HCT116 (cell line): ENCODE measurements around the gene GCNT1. TPM values are rescaled to one million over a fixed set of nuclear protein-coding genes. Genes with fewer than 3 reads are reported as not detected.

Experiments used
- ATAC-seq: fragments of 200-7000 bp; cut with Tn5 transposase; 2 replicates; pipeline ENCODE4 v1.9.1; 2020; ENCODE audit warnings: mild to moderate bottlenecking, moderate library complexity
- BruUV-seq: library from RNA; stranded (reverse); fragments of 400-500 nt; replicated peaks from 2 replicates; lab custom pipeline; 2021; lab: Mats Ljungman, UMichigan
- CTCF ChIA-PET: fragments of 300-600 bp; sonication (Branson Sonifier 250); formaldehyde crosslinking; loops from one replicate; lab custom pipeline; 2021; ENCODE audit warnings: antibody characterized with exemption; lab: Charles Lee
- POLR2A ChIA-PET: fragments of 300-600, 350-600 bp; sonication (Branson Sonifier 250); formaldehyde crosslinking; loops from one replicate; lab custom pipeline; 2021; ENCODE audit warnings: antibody characterized with exemption; lab: Charles Lee
- RAD21 ChIA-PET, 2 experiments: fragments of 300-600 bp; sonication (Branson Sonifier 250); formaldehyde crosslinking; loops; one replicate each; lab custom pipeline; 2023; ENCODE audit warnings: low total read pairs in 2 of 2; ENCODE audit not compliant: uncharacterized antibody in 2 of 2, unreplicated experiment in 2 of 2, low non-redundant PET in 1 of 2; lab: Charles Lee
- DNase-seq: peaks from one replicate; pipeline ENCODE4 v3.0.0-alpha.2; 2010; ENCODE audit warnings: low read depth, low spot score
- H2AFZ ChIP-seq: fragments of 200-600 bp; shearing (Covaris generic), sonication (generic); 2 replicates; pipeline ENCODE4 v1.6.1; 2017; ENCODE audit warnings: low read depth, mixed run types, mixed read lengths, antibody characterized with exemption, low read length; ENCODE audit not compliant: poor library complexity, severe bottlenecking
- H3K27ac ChIP-seq: 2 replicates; pipeline ENCODE4 v1.5.1; 2012; ENCODE audit warnings: low read depth, low read length
- H3K27me3 ChIP-seq: fragments of 200-600 bp; sonication (generic); 2 replicates; pipeline ENCODE4 v1.6.1; 2016; ENCODE audit warnings: mixed run types, low read length, mixed read lengths; ENCODE audit not compliant: insufficient read depth
- H3K36me3 ChIP-seq, 2 experiments: fragments of 200-500 bp in 1 of 2; fragments of 200-600 bp in 1 of 2; sonication (Bioruptor generic) in 1 of 2; sonication (generic) in 1 of 2; 2 replicates each; pipeline versions ENCODE4 v1.5.1 to v1.6.1; 2014 to 2016; ENCODE audit warnings: low read length in 2 of 2, inconsistent platforms in 1 of 2, mixed read lengths in 1 of 2, mixed run types in 1 of 2; ENCODE audit not compliant: insufficient read depth in 2 of 2, control insufficient read depth in 1 of 2
- H3K4me1 ChIP-seq, 2 experiments: fragments of 200-600 bp in 1 of 2; sonication (generic) in 1 of 2; 2 replicates each; pipeline versions ENCODE4 v1.5.1 to v1.6.1; 2012 to 2017; ENCODE audit warnings: low read length in 2 of 2, inconsistent platforms in 1 of 2, mild to moderate bottlenecking in 1 of 2, mixed read lengths in 1 of 2, mixed run types in 1 of 2, moderate library complexity in 1 of 2; ENCODE audit not compliant: insufficient read depth in 2 of 2, control insufficient read depth in 1 of 2
- H3K4me2 ChIP-seq: fragments of 200-600 bp; sonication (generic); 2 replicates; pipeline ENCODE4 v1.6.1; 2017; ENCODE audit warnings: mixed run types, low read length, mixed read lengths
- H3K4me3 ChIP-seq, 2 experiments: fragments of 200-600 bp in 1 of 2; sonication (generic) in 1 of 2; replicated peaks in 1 of 2; 2 replicates each; pipeline ENCODE4 v1.5.1; 2011 to 2016; ENCODE audit warnings: low read length in 2 of 2, control low read depth in 1 of 2, low read depth in 1 of 2, mild to moderate bottlenecking in 1 of 2, mixed read lengths in 1 of 2, mixed run types in 1 of 2
- H3K79me2 ChIP-seq: fragments of 200-600 bp; sonication (generic); 2 replicates; pipeline ENCODE4 v1.6.1; 2017; ENCODE audit warnings: mild to moderate bottlenecking, mixed run types, low read length, moderate library complexity, mixed read lengths; ENCODE audit not compliant: insufficient read depth
- H3K9ac ChIP-seq: fragments of 200-600 bp; sonication (generic); 2 replicates; pipeline ENCODE4 v1.6.1; 2016; ENCODE audit warnings: low read length, mixed read lengths
- H3K9me2 ChIP-seq: fragments of 200-600 bp; sonication (generic), shearing (Covaris generic); 2 replicates; pipeline ENCODE4 v1.6.1; 2017; ENCODE audit warnings: mixed run types, mild to moderate bottlenecking, moderate library complexity; ENCODE audit not compliant: insufficient read depth
- H3K9me3 ChIP-seq, 2 experiments: fragments of 200-500 bp in 1 of 2; fragments of 200-600 bp in 1 of 2; sonication (Bioruptor generic) in 1 of 2; sonication (generic) in 1 of 2; 2 replicates each; pipeline ENCODE4 v1.6.1; 2014 to 2017; ENCODE audit warnings: low read length in 2 of 2, mixed read lengths in 2 of 2, inconsistent platforms in 1 of 2, low read depth in 1 of 2, mild to moderate bottlenecking in 1 of 2, mixed run types in 1 of 2, moderate library complexity in 1 of 2; ENCODE audit not compliant: control insufficient read depth in 1 of 2, insufficient read depth in 1 of 2
- H4K20me1 ChIP-seq: fragments of 200-600 bp; sonication (generic), shearing (Covaris generic); 2 replicates; pipeline ENCODE4 v1.6.1; 2017; ENCODE audit warnings: mixed run types, mild to moderate bottlenecking, moderate library complexity; ENCODE audit not compliant: insufficient read depth
- CEBPB ChIP-seq: IDR thresholded peaks from 2 replicates; pipeline ENCODE4 v1.6.1; 2012; ENCODE audit warnings: low read depth
- ELF1 ChIP-seq: IDR thresholded peaks from 2 replicates; pipeline ENCODE4 v1.6.1; 2012; ENCODE audit warnings: low read depth, borderline replicate concordance
- EZH2 ChIP-seq: fragments of 200-600 bp; sonication (generic); IDR thresholded peaks from 2 replicates; pipeline ENCODE4 v1.6.1; 2017; ENCODE audit warnings: antibody characterized with exemption, mixed run types
- EZH2phosphoT487 ChIP-seq: fragments of 200-600 bp; IDR thresholded peaks from 2 replicates; pipeline ENCODE4 v1.6.1; 2018; ENCODE audit warnings: antibody characterized with exemption, borderline replicate concordance
- FOSL1 ChIP-seq: IDR thresholded peaks from 2 replicates; pipeline ENCODE4 v1.6.1; 2012; ENCODE audit warnings: low read depth
- POLR2A ChIP-seq: IDR thresholded peaks from 2 replicates; pipeline ENCODE4 v1.7.0; 2011; ENCODE audit warnings: borderline replicate concordance; ENCODE audit not compliant: insufficient read depth, insufficient read length; ENCODE audit errors: extremely low read depth
- SIN3A ChIP-seq: IDR thresholded peaks from 2 replicates; pipeline ENCODE4 v1.6.1; 2012; ENCODE audit warnings: low read depth
- SP1 ChIP-seq: IDR thresholded peaks from 2 replicates; pipeline ENCODE4 v1.6.1; 2012; ENCODE audit warnings: low read depth
- SRF ChIP-seq: IDR thresholded peaks from 2 replicates; pipeline ENCODE4 v1.6.1; 2012; ENCODE audit warnings: low read depth
- TCF7L2 ChIP-seq: IDR thresholded peaks from 2 replicates; pipeline ENCODE4 v1.7.0; 2011; ENCODE audit warnings: borderline replicate concordance, inconsistent platforms; ENCODE audit not compliant: insufficient read depth, insufficient read length; ENCODE audit errors: extremely low read depth
- YY1 ChIP-seq: IDR thresholded peaks from 2 replicates; pipeline ENCODE4 v1.6.1; 2011; ENCODE audit warnings: low read length, low read depth, moderate library complexity, mild to moderate bottlenecking; ENCODE audit not compliant: insufficient replicate concordance; ENCODE audit errors: extremely low read depth
- intact Hi-C: fragments of 100-400 bp; cut with micrococcal nuclease; formaldehyde crosslinking; loops from 2 replicates; pipeline ENCODE4 v1.10.0; 2022
- total RNA-seq: library from RNA; stranded (reverse); gene quantifications from one replicate; pipeline ENCODE4 v1.2.1, GENCODE V29; 2021; ENCODE audit not compliant: unreplicated experiment
- TF ChIP-seq, protein P1 (sequence below): IDR thresholded peaks from 2 replicates; pipeline ENCODE4 v1.6.1; 2012
- TF ChIP-seq, protein P2 (sequence below): IDR thresholded peaks from 2 replicates; pipeline ENCODE4 v1.6.1; 2012

Gene GCNT1
- total RNA-seq, 1 experiment from 2014 or later, result 5.8 TPM

DNA sequence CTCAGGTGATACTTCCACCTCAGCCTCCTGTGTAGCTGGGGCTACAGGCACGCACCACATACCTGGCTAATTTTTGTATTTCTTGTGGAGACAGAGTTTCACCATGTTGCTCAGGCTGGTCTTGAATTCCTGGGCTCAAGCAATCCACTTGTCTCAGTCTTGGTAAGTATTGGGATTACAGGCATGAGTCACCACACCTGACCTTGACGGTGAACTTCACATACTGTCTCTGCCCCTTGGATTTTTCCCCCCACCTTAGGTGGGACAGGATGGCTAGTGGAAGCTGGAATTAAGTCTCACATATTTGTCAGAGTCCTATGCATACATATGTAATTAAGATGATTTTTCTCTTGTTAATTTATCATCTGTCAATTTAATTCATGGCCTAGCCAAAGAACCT, 43.8 kb upstream of the GCNT1 start:
- Histone ChIP-seq H3K27ac (no peak overlapping the region), H3K4me2 (no peak overlapping the region), H2AFZ (no peak overlapping the region), H3K9me2 (0 out of 2 replicates have a peak, but pooled peaks cover 4% of the 10 kb centered on the region), H3K9ac (no peak overlapping the region), H4K20me1 (no peaks in the 10 kb centered on the region), H3K4me3 (no peak overlapping the region), H3K27me3 (no peaks in the 10 kb centered on the region), H3K36me3 (no peaks in the 10 kb centered on the region), H3K9me3 (no peaks in the 10 kb centered on the region), H3K4me1 (peaks cover 0 to 4% of the 10 kb centered on the region in 2 experiments; a peak in 1 of 4 replicates), H3K79me2 (no peaks in the 10 kb centered on the region)
- DNase-seq, result no peak
- TF ChIP-seq POLR2A (no peak), SIN3A (no peak), EZH2phosphoT487 (no peak), SRF (no peak), EZH2 (no peak), TCF7L2 (no peak), CEBPB (no peak), FOSL1 (no peak), ELF1 (no peak), SP1 (no peak), YY1 (no peak)
- TF ChIP-seq, protein P1, sequence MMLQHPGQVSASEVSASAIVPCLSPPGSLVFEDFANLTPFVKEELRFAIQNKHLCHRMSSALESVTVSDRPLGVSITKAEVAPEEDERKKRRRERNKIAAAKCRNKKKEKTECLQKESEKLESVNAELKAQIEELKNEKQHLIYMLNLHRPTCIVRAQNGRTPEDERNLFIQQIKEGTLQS, result no peak
- TF ChIP-seq, protein P2, sequence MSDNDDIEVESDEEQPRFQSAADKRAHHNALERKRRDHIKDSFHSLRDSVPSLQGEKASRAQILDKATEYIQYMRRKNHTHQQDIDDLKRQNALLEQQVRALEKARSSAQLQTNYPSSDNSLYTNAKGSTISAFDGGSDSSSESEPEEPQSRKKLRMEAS, result no peak
- POLR2A ChIA-PET, result no interaction called here
- no TSS peak for BruUV-seq
- ATAC-seq, result no peak
- intact Hi-C loops, result no loop called here
- RAD21 ChIA-PET, result no interaction called here
- CTCF ChIA-PET, result no interaction called here
